GM04503 (cell line): ENCODE results near the gene ACSS3.

Experiments
- DNase-seq: peaks from one replicate; pipeline ENCODE4 v3.0.0-alpha.2; 2012; ENCODE audit warnings: low read depth

The ACSS3 gene

GRCh38 chr12:81296556-81297305 is 218.9 kb downstream of the ACSS3 start:
- no peak for DNase-seq

- no peak for DNase-seq
Observed at GRCh38 chr12:81297601-81298000, 219.7 kb downstream of the ACSS3 start.

- DNase-seq: no peak
Observed at GRCh38 chr12:81300454-81300853, 222.6 kb downstream of the ACSS3 start.

GRCh38 chr12:81303935-81304334 is 226.1 kb downstream of the ACSS3 start:
- no peak for DNase-seq
